Heart left ventricle (tissue), 16 donors: ENCODE results near the gene GPATCH3. TPM values are rescaled to one million over a fixed set of nuclear protein-coding genes. Genes with fewer than 3 reads are reported as not detected.

Experiments used
- ATAC-seq, 4 donors: fragments of 200-7000 bp; cut with Tn5 transposase; one replicate each; pipeline ENCODE4 v1.9.1; 2020 to 2022; ENCODE audit warnings: moderate library complexity in 4 of 4, mild to moderate bottlenecking in 3 of 4, moderate number of reproducible peaks in 1 of 4
- DNase-seq, 5 donors: peaks; one replicate each; pipeline ENCODE4 v3.0.0-alpha.2; 2020
- H3K27ac ChIP-seq, 12 donors: fragments of 200-600 bp; sonication (generic) in 4 of 12; one replicate each; pipeline versions ENCODE4 v1.5.0 to v1.8.0; 2016 to 2022; ENCODE audit warnings: mild to moderate bottlenecking in 2 of 12
- H3K27me3 ChIP-seq, 9 donors: fragments of 200-600 bp; sonication (generic) in 2 of 9; one replicate each; pipeline versions ENCODE4 v1.5.1 to v1.8.0; 2016 to 2022; ENCODE audit warnings: mild to moderate bottlenecking in 3 of 9
- H3K36me3 ChIP-seq, 9 donors: fragments of 200-600 bp; sonication (generic) in 2 of 9; one replicate each; pipeline versions ENCODE4 v1.5.0 to v1.8.0; 2018 to 2022; ENCODE audit warnings: mild to moderate bottlenecking in 2 of 9
- H3K4me1 ChIP-seq, 12 donors: fragments of 200-600 bp; sonication (generic) in 4 of 12; one replicate each; pipeline versions ENCODE4 v1.5.0 to v1.8.0; 2016 to 2022; ENCODE audit warnings: mild to moderate bottlenecking in 3 of 12
- H3K4me3 ChIP-seq, 12 donors: fragments of 200-600 bp; sonication (generic) in 4 of 12; one replicate each; pipeline versions ENCODE4 v1.5.0 to v1.8.0; 2017 to 2022; ENCODE audit warnings: mild to moderate bottlenecking in 9 of 12, moderate library complexity in 4 of 12
- H3K9me3 ChIP-seq, 12 donors: fragments of 200-600 bp; sonication (generic) in 4 of 12; one replicate each; pipeline versions ENCODE4 v1.5.0 to v1.8.0; 2016 to 2022; ENCODE audit warnings: mild to moderate bottlenecking in 1 of 12
- POLR2A ChIP-seq, 2 donors: fragments of 450-650 bp; IDR thresholded peaks; one replicate each; pipeline ENCODE4 v1.6.1; 2017; ENCODE audit warnings: antibody characterized with exemption in 2 of 2, mild to moderate bottlenecking in 2 of 2, moderate library complexity in 2 of 2
- WGBS, 4 donors: extraction: QIAGEN DNeasy Blood & Tissue Kit in 2 of 4; methylation state at CpG; one replicate each; pipeline versions ENCODE4 v1.1.5 to v1.1.7; 2013 to 2018; 5-methylcytosine and 5-hydroxymethylcytosine counted together
- intact Hi-C, 10 donors: fragments of 100-400 bp; cut with DNase I; formaldehyde crosslinking; loops; one replicate each; pipeline versions ENCODE4 v1.11.1 to v1.14.2; 2022
- polyA plus RNA-seq, 2 donors: library from polyadenylated mRNA; stranded (reverse); fragments of 200-250 nt; gene quantifications; one replicate each; pipeline ENCODE4 v1.2.3, GENCODE V29; 2013
- total RNA-seq, 9 donors: library from RNA; depleted of rRNA in 2 of 9; stranded (reverse); fragments of >200 nt in 2 of 9; fragmentation: NEBNext Ultra II Directional in 3 of 9; extraction: Animal tissue kit (Norgen Biotek cat#: 25700) in 3 of 9; gene quantifications; one replicate each; pipeline versions ENCODE4 v1.1.0 to v1.2.4, GENCODE V29; 2016 to 2023
- TF ChIP-seq, protein P1 (sequence below), 12 donors: fragments of 200-600 bp; sonication (generic) in 4 of 12; IDR thresholded peaks; one replicate each; pipeline versions ENCODE4 v1.5.0 to v1.8.0; 2018 to 2022; ENCODE audit warnings: antibody characterized with exemption in 12 of 12, mild to moderate bottlenecking in 5 of 12
- donor health status: ischemic (EF 13 %, LVEDD 7.1; RV severe dilation, severe dysfunction).
- donor health status: healthy with polysubstance abuse.
- donor health status: DM: no; HTN: yes; CAD: no.
- donor health status: DM: no; HTN: no; CAD: no.
- donor health status: ischemic (EF 25% LVEDD 6.9; RV normal size, moderate dysfunction).
- donor health status: ischemic (EF 25% LVEDD 5.7; RV mildly dilated, moderate dysfunction).
- donor health status: healthy.
- donor health status: DM: yes; HTN: yes; CAD: no.
- donor health status: ischemic (EF 35%, LVEDD 5.7; RV mildly dilated, moderate dysfunction).
- donor health status: nonischemic (EF 11% LVEDD 7.7; RV severe dilation, severe dysfunction).
- donor health status: DM: yes; HTN: yes; CAD: no.
- donor health status: PGD.
- donor health status: ischemic (EF 29% LVEDD 5.4; RV normal size, mild dysfunction).
- donor health status: nonischemic (EF 23%, LVEDD 6.1; RV moderate dilation, normal function).

The GPATCH3 gene
- total and polyA plus RNA-seq, 11 donors = 6.0 to 14.9 (median 9.0) TPM

GRCh38 chr1:26862781-26863684 lies 37.2 kb downstream of the GPATCH3 start, which contains the start of gene SFN:
TSS of gene SFN (plus strand) at chr1:26863149. CDS start at chr1:26863213, 64 bp downstream.
- Histone ChIP-seq H3K4me1 (peaks cover 0 to 19% (median 9%) of the 10 kb centered on the region in 12 donors), H3K27me3 (no peaks in the 10 kb centered on the region), H3K27ac (peak within 1 kb of the TSS in 1 of 12 donors; percentile 84), H3K9me3 (no peaks in the 10 kb centered on the region), H3K36me3 (peaks cover 0 to 5% (median 0%) of the 10 kb centered on the region in 9 donors), H3K4me3 (peak within 1 kb of the TSS in 8 of 12 donors; percentile 59 to 78 (median 66))
- ATAC-seq (no peak), DNase-seq (no peak)
- TF ChIP-seq, protein P1, sequence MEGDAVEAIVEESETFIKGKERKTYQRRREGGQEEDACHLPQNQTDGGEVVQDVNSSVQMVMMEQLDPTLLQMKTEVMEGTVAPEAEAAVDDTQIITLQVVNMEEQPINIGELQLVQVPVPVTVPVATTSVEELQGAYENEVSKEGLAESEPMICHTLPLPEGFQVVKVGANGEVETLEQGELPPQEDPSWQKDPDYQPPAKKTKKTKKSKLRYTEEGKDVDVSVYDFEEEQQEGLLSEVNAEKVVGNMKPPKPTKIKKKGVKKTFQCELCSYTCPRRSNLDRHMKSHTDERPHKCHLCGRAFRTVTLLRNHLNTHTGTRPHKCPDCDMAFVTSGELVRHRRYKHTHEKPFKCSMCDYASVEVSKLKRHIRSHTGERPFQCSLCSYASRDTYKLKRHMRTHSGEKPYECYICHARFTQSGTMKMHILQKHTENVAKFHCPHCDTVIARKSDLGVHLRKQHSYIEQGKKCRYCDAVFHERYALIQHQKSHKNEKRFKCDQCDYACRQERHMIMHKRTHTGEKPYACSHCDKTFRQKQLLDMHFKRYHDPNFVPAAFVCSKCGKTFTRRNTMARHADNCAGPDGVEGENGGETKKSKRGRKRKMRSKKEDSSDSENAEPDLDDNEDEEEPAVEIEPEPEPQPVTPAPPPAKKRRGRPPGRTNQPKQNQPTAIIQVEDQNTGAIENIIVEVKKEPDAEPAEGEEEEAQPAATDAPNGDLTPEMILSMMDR (IDR thresholded peaks at IDR 0.05) = no peak
- no peak for TF ChIP-seq POLR2A (IDR thresholded peaks at IDR 0.05)
- intact Hi-C loops = loop anchor here in 1 of 10 donors (5.0 kb wide), 1 partner anchor 51 kb away; no protein-coding TSS in a partner anchor
- WGBS, 4 donors = 88 to 92% (median 90%) methylated on average over 35 to 37 of the region's 37 CpGs

DNA sequence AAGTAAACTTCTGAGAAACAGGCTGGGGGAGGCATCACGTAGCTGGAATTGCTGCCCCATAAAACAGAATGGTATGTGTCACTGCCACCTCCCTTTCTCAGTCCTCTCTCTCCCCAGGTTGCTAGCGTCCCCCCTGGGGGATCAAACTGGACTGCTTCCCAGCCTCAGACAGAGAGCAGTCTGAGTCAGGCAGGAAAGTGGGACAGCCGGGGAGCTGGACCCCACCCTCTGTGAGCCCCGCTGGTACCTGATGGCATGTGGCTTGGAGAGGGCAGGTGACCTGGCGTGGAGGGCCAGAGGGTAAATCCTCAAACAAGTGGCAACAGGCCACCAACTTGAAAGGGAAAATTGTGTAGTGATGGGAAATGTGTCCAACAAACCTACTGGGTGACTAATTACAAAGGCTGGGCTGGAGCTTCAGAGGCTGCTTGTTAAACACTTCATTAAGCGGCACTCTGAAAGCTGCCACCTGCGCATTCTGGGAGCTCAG lies 38.3 kb downstream of the GPATCH3 start:
- no peak for DNase-seq

DNA sequence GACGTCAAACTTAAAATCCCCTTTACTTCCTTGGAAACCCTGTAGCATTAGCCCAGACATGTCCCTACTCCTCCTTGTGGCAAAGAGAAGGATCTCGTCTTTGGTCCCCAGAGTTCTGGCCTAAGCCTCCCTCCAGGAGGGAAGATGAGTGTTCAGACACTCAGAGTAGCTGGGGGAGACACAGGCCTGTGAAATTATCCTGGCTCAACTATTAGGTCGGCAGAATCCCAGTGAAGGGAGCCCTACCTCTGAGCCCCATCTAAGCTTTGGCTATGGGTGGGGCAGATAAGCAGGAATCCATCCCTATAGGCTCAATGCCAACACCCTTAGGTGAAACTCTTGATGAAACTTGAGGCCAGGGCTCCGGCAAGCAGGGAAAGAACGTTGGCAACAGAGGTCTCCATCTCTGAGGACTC lies 39.0 kb downstream of the GPATCH3 start:
- Histone ChIP-seq H3K36me3 (peaks cover 0 to 18% (median 6%) of the 10 kb centered on the region in 9 donors), H3K4me3 (no peak overlapping the region), H3K4me1 (peaks cover 0 to 19% (median 9%) of the 10 kb centered on the region in 12 donors), H3K27me3 (no peaks in the 10 kb centered on the region), H3K9me3 (no peaks in the 10 kb centered on the region), H3K27ac (no peak overlapping the region)
- DNase-seq (no peak), ATAC-seq (no peak)
- WGBS, 4 donors = 65 to 80% (median 75%) methylated on average over 5 of the region's 5 CpGs
- no peak for TF ChIP-seq POLR2A (IDR thresholded peaks at IDR 0.05)
- intact Hi-C loops = loop anchor here in 1 of 10 donors (5.0 kb wide), 1 partner anchor 49 kb away; no protein-coding TSS in a partner anchor

More for the DNA sequence above, 38.3 kb downstream of the GPATCH3 start:
- Histone ChIP-seq H3K27me3 (no peaks in the 10 kb centered on the region), H3K36me3 (peaks cover 0 to 12% (median 0%) of the 10 kb centered on the region in 9 donors), H3K4me3 (no peak overlapping the region), H3K9me3 (no peaks in the 10 kb centered on the region), H3K27ac (no peak overlapping the region), H3K4me1 (peaks cover 0 to 19% (median 9%) of the 10 kb centered on the region in 12 donors)
- WGBS, 4 donors = 79 to 87% (median 85%) methylated on average over 7 of the region's 7 CpGs
- ATAC-seq = no peak
- intact Hi-C loops = loop anchor here in 1 of 10 donors (5.0 kb wide), 1 partner anchor 50 kb away; no protein-coding TSS in a partner anchor
- TF ChIP-seq, protein P1 (IDR thresholded peaks at IDR 0.05) = no peak
- no peak for TF ChIP-seq POLR2A (IDR thresholded peaks at IDR 0.05)

DNA sequence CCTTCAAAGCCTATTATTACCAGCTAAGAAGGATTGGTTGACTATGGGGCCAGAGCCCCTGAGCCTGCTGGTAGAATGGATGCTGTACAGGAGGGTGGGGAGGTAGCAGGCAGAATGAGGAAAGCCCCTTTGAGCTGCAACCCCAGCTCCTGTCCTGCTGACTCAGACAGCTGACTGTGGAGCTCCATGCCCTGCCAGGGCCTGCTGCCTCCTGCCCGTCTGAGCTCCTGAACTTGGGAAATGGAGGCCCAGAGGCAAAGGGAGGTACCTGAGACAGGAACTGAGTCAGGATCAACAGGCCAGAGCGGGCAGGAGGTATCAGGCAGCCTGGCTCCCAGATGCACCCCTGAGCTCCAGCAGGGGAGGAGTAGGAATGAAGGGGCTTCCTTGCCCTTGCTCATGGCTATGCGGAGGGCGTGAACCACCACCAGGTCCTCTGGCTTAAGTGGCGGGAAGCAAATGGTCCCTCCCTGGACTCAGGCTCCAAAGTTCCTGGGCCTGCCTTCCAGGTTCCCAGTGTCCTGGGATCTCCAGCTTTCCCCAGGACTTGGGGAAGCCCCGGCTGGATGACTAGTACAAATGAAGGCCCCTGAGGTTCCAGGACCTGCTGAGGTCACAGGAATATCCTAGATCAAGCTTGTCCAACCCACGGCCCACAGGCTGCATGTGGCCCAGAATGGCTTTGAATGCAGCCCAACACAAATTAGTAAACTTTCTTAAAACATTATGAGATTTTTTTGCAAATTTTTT lies 41.2 kb downstream of the GPATCH3 start:
- DNase-seq = no peak
- WGBS, 4 donors = 89 to 96% (median 92%) methylated on average over 5 to 7 of the region's 7 CpGs
- Histone ChIP-seq H3K36me3 (peaks cover 0 to 41% (median 28%) of the 10 kb centered on the region in 9 donors), H3K4me1 (peaks cover 0 to 8% (median 4%) of the 10 kb centered on the region in 12 donors), H3K27me3 (no peaks in the 10 kb centered on the region), H3K27ac (no peak overlapping the region), H3K9me3 (no peaks in the 10 kb centered on the region), H3K4me3 (no peak overlapping the region)
- intact Hi-C loops = no loop called here
- TF ChIP-seq, protein P1 (IDR thresholded peaks at IDR 0.05) = no peak
- no peak for TF ChIP-seq POLR2A (IDR thresholded peaks at IDR 0.05)
- ATAC-seq = no peak
